T-helper 2 cell (primary cell): ENCODE data around the gene TEX22.
"Not testable (repeated sequence)": the region's sequence is repeated elsewhere in the genome, so short reads cannot be mapped to it uniquely, and the experiment has no call there.

Experiments
- DNase-seq, 5 experiments: peaks; one replicate each; pipeline versions ENCODE4 v3.0.0 to v3.0.0-alpha.2; 2012 to 2022
- total RNA-seq, 2 donors: gene quantifications; one replicate each; lab custom pipeline; 2026; lab: John Stamatoyannopoulos, UW

TEX22 gene
- 0.94 to 1.7 reads per million in 2 donors for total RNA-seq

DNA sequence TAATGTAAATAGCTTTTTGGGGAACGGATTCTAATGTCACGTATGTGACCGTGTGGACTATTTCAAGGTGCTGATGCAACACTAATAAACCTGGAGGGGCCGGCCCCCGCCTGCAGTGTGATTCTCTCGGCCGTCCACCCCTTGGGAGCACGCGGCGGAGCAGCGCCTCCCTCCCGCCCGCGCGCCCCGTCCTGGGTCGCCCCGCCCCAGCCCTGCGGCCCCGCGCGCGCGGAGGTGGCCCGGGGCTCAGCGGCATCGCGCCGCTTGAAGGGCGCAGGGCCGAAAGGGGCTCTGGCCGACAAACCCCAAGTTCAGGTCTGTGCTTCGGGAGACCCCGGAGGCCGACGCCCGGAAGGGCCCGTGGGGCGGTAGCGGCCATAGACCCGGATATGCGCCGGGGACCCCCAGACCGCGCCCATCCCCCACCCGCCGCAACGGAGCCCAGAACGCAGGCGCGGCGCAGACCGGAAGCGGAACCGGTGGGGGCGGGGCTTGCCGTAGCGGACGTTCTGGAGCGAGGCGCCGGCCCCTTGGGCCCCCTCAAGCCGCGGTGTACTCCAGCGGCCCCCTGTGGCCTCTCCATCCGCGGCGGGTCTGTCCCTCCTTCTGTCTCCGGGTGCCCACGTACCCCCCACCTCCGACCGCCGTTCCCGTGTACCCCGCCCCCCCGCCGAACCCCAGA is at the start of gene TEX22:
TEX22 (plus strand) TSS at position 495 of the 682 bp plus-strand sequence. CDS start 803 bp downstream, outside the sequence.
- DNase-seq = peak; percentile 75 to 86 (median 79)

GRCh38 chr14:105348945-105349699 is 49.2 kb upstream of the TEX22 start:
- DNase-seq = no peak

DNA sequence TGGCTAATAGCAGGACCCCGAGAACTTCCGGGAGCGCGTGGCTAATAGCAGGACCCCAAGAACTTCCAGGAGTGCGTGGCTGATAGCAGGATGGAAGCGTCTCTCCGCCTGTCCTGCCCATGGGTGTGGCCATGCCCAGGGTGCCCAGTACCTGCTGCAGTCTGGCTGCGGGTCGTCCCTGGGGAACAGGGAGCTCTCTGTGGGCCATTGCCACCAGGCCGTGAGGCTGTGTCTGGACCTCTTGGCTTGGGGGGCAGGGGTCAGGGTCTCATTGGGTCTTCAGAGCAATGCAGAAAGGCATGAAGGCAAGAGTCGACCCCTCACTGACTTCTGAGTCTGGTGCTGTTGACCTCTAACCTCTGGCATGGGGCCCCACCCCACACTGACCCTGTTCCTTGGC is 48.3 kb upstream of the TEX22 start:
- DNase-seq = no peak

DNA sequence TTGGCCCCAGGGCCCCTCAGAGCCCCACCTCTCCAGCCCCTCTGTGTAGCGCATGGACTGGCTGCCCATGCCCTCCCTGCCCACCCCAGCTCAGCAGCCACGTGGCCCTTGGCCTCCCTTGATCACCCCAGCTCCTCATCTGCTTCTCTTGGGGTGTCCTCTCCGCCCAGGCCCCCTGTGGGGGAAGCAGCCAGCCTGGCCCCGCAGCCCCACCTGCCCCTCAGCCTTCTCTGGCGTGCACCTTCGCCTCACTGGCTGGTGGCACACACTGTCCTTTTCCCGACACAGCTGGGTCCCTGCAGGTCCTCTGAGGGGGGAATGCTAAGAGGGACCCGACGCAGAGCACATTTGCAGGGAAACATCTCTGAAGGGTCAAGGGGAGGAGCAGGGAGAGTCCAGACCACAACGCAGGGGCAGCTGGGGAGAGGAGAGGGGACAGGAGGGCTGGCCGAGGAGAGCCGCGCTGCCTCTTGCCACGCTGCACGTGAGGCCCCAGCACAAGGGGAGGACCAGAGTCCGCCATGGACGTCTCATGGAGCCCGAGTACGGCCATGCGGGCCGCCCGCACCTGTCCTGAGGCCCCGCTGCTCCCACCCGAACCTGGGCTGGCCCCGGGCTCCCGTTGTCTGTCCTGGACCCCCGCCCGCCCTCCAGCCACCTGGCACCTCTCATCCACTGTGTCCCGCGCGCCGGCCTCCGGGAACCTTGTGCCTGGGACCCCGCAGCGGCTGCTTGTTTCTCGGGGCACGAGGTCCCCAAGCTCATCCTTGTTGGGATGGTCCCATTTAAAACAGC is 47.7 kb upstream of the TEX22 start:
- DNase-seq = no peak

DNA sequence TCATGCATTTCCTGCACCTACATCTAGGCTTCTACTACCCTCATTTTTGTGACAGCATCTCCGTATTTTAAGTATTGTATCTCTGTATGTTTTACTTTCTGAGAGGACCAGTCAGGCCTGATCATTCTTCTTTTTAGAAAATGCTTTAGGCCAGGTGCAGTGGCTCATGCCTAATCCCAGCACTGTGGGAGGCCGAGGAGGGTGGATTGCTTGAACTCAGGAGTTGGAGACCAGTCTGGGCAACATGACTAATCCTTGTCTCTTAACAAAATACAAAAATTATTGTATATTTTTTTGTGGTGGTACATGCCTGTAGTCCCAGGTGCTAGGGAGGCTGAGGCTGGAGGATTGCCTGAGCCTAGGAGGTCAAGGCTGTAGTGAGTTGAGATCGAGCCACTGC is 46.9 kb upstream of the TEX22 start:
- DNase-seq = no peak

GRCh38 chr14:105351920-105352851 is 46.2 kb upstream of the TEX22 start:
- peak; percentile 53 to 85 (median 71) for DNase-seq

DNA sequence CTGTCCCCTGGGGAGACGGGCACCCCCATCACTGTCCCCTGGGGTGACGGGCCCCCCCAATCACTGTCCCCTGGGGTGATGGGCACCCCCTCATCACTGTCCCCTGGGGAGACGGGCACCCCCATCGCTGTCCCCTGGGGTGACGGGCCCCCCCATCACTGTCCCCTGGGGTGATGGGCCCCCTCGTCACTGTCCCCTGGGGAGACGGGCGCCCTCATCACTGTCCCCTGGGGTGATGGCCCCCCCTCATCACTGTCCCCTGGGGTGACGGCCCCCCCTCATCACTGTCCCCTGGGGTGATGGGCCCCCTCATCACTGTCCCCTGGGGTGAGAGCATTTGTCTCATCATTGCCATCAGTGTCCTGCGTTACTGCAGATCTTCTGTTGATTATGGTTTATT is 45.2 kb upstream of the TEX22 start:
- no peak for DNase-seq

DNA sequence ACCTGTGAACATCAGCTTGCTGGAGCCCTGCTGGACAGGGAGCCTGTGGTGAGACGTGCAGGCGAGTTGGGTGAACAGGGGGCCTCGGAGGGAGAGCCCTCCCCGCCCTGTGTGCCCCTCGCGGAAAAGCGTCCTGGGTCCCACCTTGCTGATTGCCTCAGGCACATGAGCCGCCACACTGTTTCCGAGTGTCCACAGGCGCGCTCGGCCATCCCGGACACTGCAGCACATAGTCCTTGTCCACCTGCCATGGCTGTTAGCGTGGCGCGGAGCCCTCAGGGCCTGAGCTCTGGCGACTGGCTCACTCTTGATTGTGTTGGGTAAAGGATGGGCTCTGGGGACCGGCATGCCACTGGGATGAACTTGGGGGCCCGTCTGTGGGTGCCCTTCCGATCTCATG is 43.8 kb upstream of the TEX22 start:
- DNase-seq = no peak

DNA sequence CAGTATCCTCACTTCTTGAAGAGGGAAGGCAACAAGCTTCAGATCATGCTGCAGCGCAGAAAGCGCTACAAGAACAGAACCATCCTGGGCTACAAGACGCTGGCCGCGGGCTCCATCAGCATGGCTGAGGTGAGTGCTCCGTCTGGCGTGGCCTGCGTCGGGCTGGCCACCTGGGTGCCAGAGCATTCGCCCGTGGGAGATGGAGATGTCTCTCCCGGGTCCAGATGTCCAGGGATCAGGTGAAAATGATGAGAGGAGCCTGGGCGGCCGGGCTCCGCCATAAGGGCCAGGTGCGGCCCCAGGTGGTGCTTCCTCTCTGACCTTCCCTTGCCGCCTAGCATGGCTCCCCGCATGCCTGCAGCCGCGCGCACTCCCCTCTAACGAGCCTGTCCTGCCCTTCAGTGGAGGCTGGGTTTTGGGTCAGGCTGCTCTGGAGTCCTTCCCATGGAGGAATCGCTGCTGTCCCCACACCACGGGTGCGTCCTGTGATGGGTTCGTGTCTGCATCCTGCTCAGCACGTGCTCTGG is 43.2 kb upstream of the TEX22 start:
- DNase-seq = no peak

DNA sequence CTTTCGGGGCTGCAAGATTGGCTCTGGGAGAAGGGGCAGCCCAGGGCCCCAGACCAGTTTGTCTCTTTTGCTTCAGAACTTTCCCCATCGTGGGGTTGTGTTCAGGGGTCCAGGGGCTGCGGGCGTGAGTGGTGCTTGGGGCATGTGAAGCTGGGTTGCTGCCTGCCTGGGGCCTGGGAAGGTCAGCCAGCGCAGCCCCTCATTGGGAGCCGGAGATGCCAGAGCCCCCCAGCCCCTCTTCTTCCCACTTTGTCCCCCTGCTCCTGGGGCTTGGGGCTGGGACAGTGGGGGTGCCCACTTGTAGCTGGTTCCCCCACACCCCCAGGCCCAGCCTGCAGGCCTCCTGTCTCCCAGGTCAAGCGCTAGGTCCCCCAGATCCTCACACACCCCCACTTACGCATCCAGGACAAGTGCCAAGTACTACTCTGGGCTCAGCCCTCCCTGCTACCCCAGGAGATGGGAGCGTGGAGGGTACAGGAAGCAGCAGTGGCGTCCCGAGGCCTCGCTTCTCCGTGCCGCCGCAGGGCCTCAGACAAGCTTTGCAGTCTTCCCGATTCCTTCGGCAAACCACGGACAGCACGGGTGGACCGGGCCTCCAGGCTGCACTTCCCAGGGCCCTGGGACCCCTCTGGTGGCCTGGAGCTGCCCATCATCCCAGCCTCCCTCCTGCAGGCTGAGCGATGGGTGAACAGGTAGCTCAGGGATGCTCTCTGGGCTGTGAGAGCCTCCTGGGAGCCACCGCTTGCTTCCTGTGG is 42.3 kb upstream of the TEX22 start:
- no peak for DNase-seq

- DNase-seq = no peak
Observed at GRCh38 chr14:105356927-105357326, 41.4 kb upstream of the TEX22 start.

GRCh38 chr14:105357626-105358025 is 40.7 kb upstream of the TEX22 start:
- no peak for DNase-seq

GRCh38 chr14:105358140-105358846 is 40.0 kb upstream of the TEX22 start:
- DNase-seq = no peak

DNA sequence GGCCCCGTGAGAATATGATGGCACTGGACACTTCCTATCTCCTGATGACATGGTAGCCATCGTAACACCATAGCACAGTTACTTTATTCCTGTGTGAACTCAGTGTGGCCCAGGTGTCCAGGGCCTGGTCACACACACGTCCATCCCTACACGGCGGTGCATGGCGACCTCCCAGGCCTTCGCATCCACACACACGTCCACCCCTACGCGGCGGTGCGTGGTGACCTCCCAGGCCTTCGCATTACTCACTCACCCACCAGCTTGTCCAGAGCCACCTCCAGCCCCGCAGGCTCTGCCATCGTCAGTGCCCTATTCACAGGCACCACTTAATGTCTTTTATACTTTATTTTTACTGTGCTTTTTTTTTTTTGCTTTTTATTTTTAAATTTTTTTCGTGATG is 39.4 kb upstream of the TEX22 start:
- DNase-seq = no peak

DNA sequence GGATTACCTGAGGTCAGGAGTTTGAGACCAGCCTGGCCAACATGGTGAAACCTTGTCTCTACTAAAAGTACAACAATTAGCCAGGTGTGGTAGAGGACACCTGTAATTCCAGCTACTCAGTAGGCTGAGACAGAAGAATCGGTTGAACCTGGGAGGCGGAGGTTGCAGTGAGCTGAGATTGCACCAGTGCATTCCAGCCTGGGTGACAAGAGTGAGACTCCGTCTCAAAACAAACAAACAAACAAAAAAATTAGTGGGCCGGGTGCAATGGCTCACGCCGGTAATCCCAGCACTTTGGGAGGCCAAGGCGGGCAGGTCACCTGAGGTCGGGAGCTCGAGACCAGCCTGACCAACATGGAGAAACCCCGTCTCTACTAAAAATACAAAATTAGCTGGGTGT is 36.9 kb upstream of the TEX22 start:
- DNase-seq = not testable (repeated sequence)

DNA sequence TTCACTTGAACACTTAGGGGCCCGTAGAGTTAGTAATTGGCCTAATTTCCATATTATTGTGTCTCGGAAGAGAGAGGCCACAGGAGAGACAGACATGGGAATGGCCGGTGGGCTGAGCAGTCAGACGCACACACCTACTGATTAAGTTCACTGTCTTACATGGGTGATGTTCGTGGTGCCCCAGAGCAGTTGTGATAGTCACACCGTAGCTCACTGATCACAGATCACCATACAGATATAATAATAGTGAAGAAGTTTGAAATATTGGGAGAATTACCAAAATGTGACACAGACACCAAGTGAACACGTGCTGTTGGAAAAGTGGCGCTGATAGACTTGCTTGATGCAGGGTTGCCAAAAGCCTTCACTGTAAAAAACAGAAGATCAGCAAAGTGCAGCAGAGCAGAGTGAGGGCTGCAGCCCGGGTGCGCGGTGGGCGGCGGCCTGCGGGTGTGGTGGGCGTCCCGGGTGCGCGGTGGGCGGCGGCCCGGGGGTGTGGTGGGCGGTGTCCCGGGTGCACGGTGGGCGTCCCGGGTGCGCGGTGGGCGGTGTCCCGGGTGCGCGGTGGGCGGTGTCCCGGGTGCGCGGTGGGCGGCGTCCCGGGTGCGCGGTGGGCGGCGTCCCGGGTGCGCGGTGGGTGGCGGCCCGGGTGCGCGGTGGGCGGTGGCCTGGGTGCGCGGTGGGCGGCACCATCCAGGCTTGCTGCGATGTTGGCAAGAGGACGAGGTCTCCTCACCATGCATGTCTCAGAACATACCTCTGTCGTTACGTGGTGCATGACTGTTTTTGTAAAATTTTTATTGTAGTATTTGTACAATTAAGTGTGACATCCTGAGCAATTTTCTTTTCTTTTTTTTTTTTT is 34.3 kb upstream of the TEX22 start:
- DNase-seq = peak in 3 of 5 experiments; percentile 37 to 54 (median 51)

DNA sequence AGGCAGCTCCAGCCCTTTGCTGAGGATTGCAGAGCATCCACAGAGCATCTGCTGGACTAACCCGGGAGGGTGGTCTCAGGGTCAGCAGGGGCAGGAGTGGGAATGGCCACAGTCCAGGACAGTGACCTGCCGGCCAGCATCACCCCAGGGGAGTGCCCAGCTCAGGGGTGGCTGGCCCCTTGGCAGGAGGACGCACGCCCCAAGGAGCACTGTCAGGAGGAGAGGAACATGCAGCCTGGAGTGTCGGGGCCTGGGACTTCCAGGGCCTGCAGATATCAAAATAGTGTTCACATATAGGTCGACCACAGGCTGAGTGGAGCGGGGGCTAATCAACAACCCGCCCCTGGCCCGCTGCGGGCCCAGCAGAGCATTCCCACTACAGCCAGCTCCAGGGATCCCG is 33.2 kb upstream of the TEX22 start:
- no peak for DNase-seq

DNA sequence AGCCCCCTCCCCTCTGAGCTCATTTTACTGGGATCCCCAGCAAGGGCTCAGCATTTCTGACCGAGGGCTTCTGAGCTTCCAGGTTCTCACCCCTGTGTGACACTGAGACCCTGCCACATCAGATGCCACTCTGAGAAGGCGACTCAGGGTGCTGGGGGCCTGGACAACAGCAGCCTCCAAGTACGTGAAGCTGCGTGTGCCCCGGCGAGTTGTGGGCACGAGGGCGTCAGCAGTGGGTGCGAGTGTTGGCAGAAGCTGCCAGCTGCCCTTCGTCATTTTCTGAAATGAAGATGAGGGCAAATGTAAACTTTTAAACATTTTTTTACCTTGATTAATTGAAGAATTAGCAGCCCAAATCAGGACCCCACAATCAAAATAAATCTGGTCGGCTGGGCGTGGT is 32.7 kb upstream of the TEX22 start:
- DNase-seq = no peak

GRCh38 chr14:105366386-105367074 is 31.8 kb upstream of the TEX22 start:
- DNase-seq = no peak
